Measurements from ENCODE around the gene IFNA1. TPM values are rescaled to one million over a fixed set of nuclear protein-coding genes. Genes with fewer than 3 reads are reported as not detected.

Gene IFNA1
- total and polyA plus RNA-seq, 12 donors: not detected

- Histone ChIP-seq H3K4me3 (no peak overlapping the region), H3K9me3 (no peaks in the 10 kb centered on the region), H3K27ac (no peak overlapping the region), H3K27me3 (peaks cover 0 to 19% (median 8%) of the 10 kb centered on the region in 7 donors), H3K36me3 (no peaks in the 10 kb centered on the region), H3K4me1 (no peaks in the 10 kb centered on the region)
- no peak for DNase-seq
- TF ChIP-seq CTCF (IDR thresholded peaks at IDR 0.05): no peak
- WGBS, 2 donors: 82 to 83% methylated on average over 4 of the region's 4 CpGs
- ATAC-seq: no peak
- intact Hi-C loops (cut with DNase I): no loop called here
Measured at GRCh38 chr9:21452681-21453080, 12.4 kb downstream of the IFNA1 start.

GRCh38 chr9:21454149-21454548 lies 13.9 kb downstream of the IFNA1 start:
- intact Hi-C loops (cut with DNase I): no loop called here
- peaks cover 0 to 7% (median 0%) of the 10 kb centered on the region in 7 donors for H3K27me3 ChIP-seq
- ATAC-seq: no peak
- no peaks in the 10 kb centered on the region for H3K4me1 ChIP-seq
- H3K36me3 ChIP-seq: no peaks in the 10 kb centered on the region
- H3K27ac ChIP-seq: no peak overlapping the region
- H3K4me3 ChIP-seq: no peak overlapping the region
- peaks cover 0 to 3% (median 0%) of the 10 kb centered on the region in 11 donors for H3K9me3 ChIP-seq
- WGBS, 2 donors: 60 to 65% methylated on average over 2 of the region's 2 CpGs
- no peak for DNase-seq
- TF ChIP-seq CTCF (IDR thresholded peaks at IDR 0.05): no peak

- Histone ChIP-seq H3K4me1 (no peaks in the 10 kb centered on the region), H3K36me3 (no peaks in the 10 kb centered on the region), H3K27me3 (peaks cover 0 to 7% (median 0%) of the 10 kb centered on the region in 7 donors), H3K9me3 (peaks cover 0 to 3% (median 0%) of the 10 kb centered on the region in 11 donors), H3K27ac (no peak overlapping the region), H3K4me3 (no peak overlapping the region)
- no peak for DNase-seq
- ATAC-seq: peak in 1 of 8 donors; percentile 46
- intact Hi-C loops (cut with DNase I): no loop called here
- peak in 8 of 9 donors; percentile 5 to 64 (median 46) for TF ChIP-seq CTCF (IDR thresholded peaks at IDR 0.05)
Measured at GRCh38 chr9:21455320-21455719, 15.1 kb downstream of the IFNA1 start.

- TF ChIP-seq CTCF (IDR thresholded peaks at IDR 0.05): no peak
- intact Hi-C loops (cut with DNase I): loop anchor here in 3 of 10 donors (10.0 kb wide), 2 partner anchors 323 to 333 kb away; no protein-coding TSS in a partner anchor
- DNase-seq: no peak
- WGBS, 2 donors: 85 to 86% methylated on average over 1 of the region's 1 CpG
- Histone ChIP-seq H3K27me3 (peaks cover 0 to 7% (median 0%) of the 10 kb centered on the region in 7 donors), H3K9me3 (peaks cover 0 to 29% (median 9%) of the 10 kb centered on the region in 11 donors), H3K27ac (no peak overlapping the region), H3K4me3 (no peak overlapping the region), H3K4me1 (no peaks in the 10 kb centered on the region), H3K36me3 (no peaks in the 10 kb centered on the region)
- no peak for ATAC-seq
Measured at GRCh38 chr9:21461377-21461776, 21.1 kb downstream of the IFNA1 start.

Measured in heart right ventricle (tissue), 16 donors.